Keratinocyte (primary cell): ENCODE data around the gene MAP1LC3B2.

Experiments used
- CTCF ChIP-seq, 3 experiments: IDR thresholded peaks in 1 of 3; conservative IDR thresholded peaks in 1 of 3; optimal IDR thresholded peaks in 1 of 3; 2 replicates in 2 of 3; 3 replicates in 1 of 3; pipeline versions ENCODE3 to v1.5.1; 2011; ENCODE audit warnings: low read length in 3 of 3, mild to moderate bottlenecking in 3 of 3, moderate library complexity in 2 of 3, control low read depth in 1 of 3, inconsistent platforms in 1 of 3; ENCODE audit not compliant: insufficient read depth in 2 of 3; ENCODE audit errors: extremely low read depth in 1 of 3
- EZH2 ChIP-seq: IDR thresholded peaks from one replicate; pipeline ENCODE4 v1.6.1; 2012; ENCODE audit warnings: inconsistent platforms, mild to moderate bottlenecking, low read length, moderate library complexity

GRCh38 chr12:116535241-116535640, 23.9 kb upstream of the MAP1LC3B2 start:
- no peak for TF ChIP-seq EZH2
- TF ChIP-seq CTCF (optimal IDR thresholded peaks at IDR 0.05 in 1 of 3, IDR thresholded peaks at IDR 0.05 in 1 of 3, conservative IDR thresholded peaks at IDR 0.05 in 1 of 3; ENCODE audit: extremely low read depth in 1 of 3, insufficient read depth in 2 of 3, low read length in 3 of 3) = no peak
